ENCODE measurements around the gene ASTN2.

Gene ASTN2

DNA sequence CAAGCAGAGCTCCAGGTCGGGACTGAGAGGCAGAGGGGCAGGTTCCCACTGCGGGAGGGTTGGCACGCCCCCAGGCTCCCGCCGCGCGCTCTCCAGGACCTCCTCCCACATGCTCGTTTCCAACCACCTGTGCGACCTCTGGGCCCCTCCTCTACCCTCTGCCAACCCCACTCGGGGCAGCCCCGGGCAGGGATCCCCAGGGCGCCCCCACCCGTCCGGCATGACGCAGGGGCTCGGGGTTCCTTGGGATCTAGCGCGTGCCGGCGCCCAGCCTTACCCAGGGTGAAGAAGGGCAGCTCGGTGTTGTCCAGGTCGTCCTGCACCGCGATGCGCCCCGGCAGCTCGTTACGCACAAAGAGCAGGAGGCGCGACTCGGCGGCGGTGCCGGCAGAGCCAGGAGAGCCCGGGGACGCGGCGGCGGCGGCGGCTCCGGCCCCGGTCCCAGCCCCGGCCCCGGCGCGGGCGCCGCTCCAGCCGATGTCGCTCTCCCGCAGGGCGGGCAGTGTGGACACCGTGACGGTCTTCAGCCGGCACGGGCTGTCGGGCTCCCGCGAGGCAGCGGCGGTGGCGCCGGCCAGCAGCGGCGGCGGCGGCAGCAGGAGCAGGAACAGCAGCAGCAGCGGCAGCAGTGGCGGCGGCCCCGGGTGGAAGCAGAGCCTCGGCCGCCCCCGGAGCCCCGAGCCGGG lies 494 bp downstream of the ASTN2 start:
- DNase-seq = peak; percentile 37

- DNase-seq = peak; percentile 42
These were observed 1.3 kb downstream of the ASTN2 start for GRCh38 chr9:117413346-117414219.

DNA sequence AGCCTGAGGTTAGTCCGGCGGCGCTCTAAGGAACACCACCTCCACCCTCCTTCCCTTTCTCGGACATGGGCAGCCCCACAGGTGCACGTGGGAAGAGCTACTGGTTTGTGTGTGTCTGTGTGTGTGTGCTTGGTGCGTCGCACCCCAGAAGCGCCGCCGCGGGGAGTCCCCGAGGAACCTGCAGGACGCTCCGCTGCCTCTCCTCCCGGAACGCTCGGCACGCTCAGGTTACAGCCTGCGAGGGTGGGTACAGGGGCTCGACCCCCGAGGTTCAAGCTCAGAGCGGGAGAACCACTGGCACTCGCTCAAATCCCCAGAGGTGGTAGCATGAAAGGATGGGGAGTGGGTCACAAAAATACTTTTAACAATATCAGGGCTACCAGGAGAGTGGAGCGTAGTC lies 2.0 kb downstream of the ASTN2 start:
- no peak for DNase-seq

GRCh38 chr9:117412006-117412715 lies 2.7 kb downstream of the ASTN2 start:
- DNase-seq = peak; percentile 44

DNA sequence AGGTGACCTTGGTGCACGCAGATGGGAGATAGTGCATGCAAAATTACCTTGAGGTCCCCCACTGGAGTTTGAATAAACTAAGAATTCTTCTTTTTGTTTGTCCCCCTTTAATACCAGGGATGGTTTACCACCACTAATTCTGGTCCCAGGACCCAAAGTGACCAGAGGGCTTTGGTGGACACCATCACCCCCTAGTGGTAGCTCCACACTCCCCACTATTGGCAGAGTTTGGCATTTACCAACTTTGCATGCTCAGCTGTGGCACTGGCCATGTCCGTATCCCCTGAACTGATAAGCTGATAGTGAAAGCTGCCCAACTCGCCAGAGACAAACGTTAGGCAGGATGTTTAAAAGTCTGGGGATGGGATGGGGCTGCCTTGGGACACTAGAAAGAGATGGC lies 3.3 kb downstream of the ASTN2 start:
- peak; percentile 47 for DNase-seq

DNA sequence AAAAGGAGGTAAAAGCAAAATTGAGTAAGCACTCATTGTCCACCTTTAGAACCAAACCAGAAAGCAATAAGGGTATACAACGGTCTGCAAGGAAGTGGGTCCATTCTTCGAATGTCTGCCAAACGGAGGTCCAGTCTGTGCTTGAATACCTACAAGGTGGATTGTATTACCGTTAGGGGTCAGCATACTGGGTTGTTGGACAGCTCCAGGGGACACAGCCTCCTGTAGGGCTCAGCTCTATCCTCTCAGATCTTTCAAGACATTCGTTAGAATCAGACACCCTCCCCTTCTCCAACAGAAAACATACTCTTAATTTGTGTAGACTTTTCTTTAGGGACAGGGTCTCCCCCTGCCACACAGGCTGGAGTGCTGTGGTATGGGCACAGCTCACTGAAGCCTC lies 5.5 kb downstream of the ASTN2 start:
- DNase-seq = no peak

GRCh38 chr9:117407436-117408022 lies 7.3 kb downstream of the ASTN2 start:
- no peak for DNase-seq

GRCh38 chr9:117405950-117406705 lies 8.7 kb downstream of the ASTN2 start:
- no peak for DNase-seq

GRCh38 chr9:117403848-117404247 lies 11.0 kb downstream of the ASTN2 start:
- peak; percentile 64 for DNase-seq

GRCh38 chr9:117403403-117403811 lies 11.4 kb downstream of the ASTN2 start:
- DNase-seq = peak; percentile 64

DNA sequence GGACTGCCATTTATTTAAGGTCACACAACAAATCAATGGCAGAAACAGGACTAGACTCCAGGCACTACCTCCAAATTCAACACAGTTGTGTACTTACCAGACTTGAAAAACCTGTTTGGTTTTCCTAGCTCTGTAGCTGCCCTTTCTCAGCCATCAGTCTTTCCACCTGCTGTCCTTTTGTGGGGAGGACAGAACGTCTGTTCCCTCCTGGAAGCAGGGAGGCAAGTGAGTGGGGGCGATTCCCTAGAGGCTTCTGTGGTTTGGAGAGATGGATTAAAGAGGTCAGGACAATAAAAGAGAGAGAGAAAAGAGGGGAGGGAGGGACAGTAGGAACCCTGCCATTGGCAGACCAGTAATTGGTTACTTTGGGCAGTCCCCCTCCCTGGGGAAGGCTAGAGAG lies 14.7 kb downstream of the ASTN2 start:
- peak; percentile 52 for DNase-seq

- DNase-seq = no peak
These were observed 19.7 kb downstream of the ASTN2 start for GRCh38 chr9:117395151-117395650.

- no peak for DNase-seq
These were observed 20.2 kb downstream of the ASTN2 start for GRCh38 chr9:117394655-117395054.

GRCh38 chr9:117392992-117393391 lies 21.9 kb downstream of the ASTN2 start:
- DNase-seq = no peak

DNA sequence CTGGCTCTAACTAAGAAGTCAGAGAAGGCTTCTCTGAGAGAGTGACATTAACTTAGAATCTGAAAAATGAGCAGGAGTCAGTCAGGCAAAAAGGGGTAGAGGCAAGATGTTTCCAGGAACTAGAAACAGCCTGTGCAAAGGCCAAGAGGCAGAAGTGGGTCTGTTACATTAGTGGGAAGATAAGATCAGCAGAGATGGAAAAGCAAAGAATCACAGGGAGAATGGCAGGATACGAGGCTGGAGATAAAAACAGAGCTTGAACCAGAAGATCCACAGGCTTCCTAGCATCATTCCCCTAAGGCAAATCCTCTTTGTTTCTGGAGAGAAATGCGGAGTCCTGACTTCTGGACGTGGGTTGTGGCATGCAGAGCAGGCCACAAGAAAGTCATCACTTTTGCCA lies 27.4 kb downstream of the ASTN2 start:
- no peak for DNase-seq

- no peak for DNase-seq
These were observed 35.5 kb downstream of the ASTN2 start for GRCh38 chr9:117379341-117379740.

DNA sequence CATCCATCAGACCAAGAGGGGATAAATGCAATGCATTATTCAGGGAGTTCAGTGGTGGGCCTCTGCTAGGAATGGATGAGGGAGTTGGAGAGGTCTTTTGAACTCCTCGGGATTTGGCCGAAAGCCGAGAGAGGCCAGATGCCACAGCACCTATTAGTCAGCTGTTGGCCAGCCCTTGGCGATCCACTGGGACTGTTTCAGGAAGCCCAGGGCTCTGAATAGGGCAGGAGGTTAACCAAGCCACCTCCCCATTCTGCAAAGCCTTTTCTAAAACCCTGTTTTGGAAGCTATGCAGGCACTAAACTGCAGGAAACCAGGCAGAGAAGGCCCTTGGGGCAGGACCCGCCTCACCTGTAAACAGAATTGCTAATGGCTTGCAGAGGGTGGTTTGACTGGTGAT lies 37.8 kb downstream of the ASTN2 start:
- DNase-seq = no peak

DNA sequence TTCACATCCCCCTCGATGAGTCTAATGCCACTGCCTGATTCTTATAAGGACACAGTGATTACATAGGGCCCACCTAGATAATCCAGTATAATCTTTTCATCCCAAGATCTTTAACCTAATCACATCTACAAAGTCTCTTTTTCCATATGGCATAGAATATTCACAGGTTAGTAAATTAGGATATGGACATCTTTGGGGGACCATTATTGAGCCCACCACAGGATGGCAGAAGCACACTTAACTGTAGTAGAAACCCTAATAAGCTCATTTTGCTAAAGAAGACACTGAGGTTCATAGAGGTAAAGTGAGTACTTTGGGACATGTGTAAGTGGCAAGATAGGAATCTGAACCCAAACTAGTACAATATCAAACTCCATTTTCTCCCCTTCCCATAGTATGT lies 38.9 kb downstream of the ASTN2 start:
- DNase-seq = no peak

DNA sequence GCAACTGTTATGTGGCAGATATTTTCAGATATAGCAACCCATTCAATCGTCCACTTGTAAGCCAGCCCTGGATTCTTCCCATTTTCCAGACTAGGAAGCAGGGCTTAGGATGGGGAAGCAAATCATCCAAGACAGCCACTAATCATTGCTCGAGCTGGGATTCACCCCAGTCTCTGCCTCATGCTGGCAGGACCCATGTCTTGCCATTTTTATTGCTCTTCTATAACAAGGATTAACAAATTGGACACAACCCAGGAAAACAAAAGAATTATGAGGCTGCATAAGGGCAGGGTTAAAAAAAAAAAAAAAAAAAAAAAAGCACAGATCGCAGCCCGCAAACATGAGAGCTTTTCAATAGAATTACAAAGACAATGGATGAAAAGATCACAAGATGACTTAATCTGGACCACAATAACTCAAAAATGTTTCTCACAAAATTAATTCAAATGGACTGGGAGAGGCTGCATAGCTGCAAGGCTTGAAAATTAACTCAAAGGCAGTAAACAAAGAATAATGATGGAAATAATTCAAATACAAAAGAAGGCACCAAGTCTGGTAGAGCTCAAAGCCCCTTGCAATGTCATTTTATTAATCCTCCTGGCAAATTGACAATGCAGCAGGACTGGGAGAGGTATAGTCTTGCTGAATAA lies 40.7 kb downstream of the ASTN2 start:
- DNase-seq = no peak

GRCh38 chr9:117368684-117369230 lies 46.1 kb downstream of the ASTN2 start:
- no peak for DNase-seq

DNA sequence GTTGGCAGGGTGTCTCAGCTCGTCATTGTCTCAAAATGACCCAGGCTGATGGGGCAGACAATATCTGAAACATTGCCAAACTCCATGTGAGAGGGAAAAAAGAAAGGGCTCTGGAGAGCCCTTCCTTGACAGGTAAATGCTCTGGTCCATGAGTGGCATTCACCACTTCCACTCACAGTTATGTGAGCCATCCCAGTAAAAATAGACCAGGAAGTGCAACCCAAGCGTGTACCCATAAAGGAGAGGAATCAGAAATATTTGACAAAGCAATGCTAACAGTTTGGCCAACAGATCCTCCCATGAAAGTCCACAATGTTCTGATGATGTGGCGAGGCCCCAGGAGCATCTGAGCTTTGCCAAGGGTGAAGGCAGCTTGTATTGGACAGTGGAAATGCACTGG lies 49.4 kb downstream of the ASTN2 start:
- DNase-seq = no peak

DNA sequence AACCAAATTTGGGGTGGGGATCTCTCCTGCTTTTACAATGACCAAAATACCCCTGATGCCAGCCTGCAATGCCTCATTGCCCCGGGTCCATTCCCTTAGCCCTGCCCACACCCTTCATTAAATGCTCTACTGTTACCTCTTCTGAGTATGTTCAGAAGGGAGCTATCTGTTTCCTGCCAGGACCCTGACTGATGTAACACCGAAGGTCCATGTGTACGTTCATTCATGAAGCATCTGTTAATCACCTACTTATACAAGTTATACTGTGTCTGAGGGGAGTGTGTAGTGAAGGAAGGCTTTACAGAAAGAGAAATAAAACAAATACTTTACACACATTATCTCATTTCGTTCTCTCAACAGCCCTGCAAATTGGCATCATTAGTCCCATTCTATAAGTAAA lies 51.9 kb downstream of the ASTN2 start:
- no peak for DNase-seq

All from NCI-H1092 (cell line).